GM18909 (cell line): Measurements from ENCODE around the gene NDST3.
A peak's percentile ranks its signal among the peaks of the same experiment; 100 is the strongest.
"Not testable (repeated sequence)": the region's sequence is repeated elsewhere in the genome, so short reads cannot be mapped to it uniquely, and the experiment has no call there.

Source experiments
- ATAC-seq: cut with Tn5 transposase; IDR thresholded peaks from one replicate; pipeline ENCODE4 v1.9.1; 2021; ENCODE audit warnings: mild to moderate bottlenecking; ENCODE audit not compliant: unreplicated experiment, poor library complexity

The NDST3 gene

GRCh38 chr4:118265312-118266144 lies 231.2 kb downstream of the NDST3 start:
- peak; percentile 76 for ATAC-seq

DNA sequence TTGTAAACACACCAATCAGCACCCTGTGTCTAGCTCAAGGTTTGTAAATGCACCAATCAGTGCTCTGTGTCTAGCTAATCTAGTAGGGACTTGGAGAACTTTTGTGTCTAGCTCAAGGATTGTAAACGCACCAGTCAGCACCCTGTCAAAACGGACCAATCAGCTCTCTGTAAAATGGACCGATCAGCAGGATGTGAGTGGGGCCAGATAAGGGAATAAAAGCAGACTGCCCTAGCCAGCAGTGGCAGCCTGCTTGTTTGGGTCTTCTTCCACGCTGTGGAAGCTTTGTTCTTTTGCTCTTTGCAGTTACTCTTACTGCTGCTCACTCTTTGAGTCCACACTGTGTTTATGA lies 231.8 kb downstream of the NDST3 start:
- not testable (repeated sequence) for ATAC-seq

DNA sequence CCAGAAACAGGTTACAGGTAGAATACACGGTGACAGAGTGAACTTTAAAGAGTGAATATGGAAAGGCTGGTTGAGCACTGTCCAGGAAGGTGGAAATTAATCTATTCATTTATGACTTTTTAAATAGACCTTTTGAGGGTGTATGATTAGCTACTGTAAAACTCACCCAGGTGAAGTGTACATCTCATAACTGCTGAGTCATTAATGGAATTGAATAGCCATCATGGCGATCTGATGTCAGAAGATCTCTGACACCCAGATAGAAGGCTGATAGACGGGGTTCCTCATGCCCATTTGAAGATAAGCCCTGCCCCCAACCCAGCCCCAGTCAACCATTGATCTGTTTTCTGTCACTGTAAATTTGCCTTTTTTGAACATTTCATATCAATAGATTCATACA lies 234.5 kb downstream of the NDST3 start:
- no peak for ATAC-seq

GRCh38 chr4:118270492-118270891 lies 236.2 kb downstream of the NDST3 start:
- peak; percentile 53 for ATAC-seq

- ATAC-seq: no peak
Observed at GRCh38 chr4:118271788-118272187, 237.5 kb downstream of the NDST3 start.

GRCh38 chr4:118273642-118274041 lies 239.4 kb downstream of the NDST3 start:
- no peak for ATAC-seq

- no peak for ATAC-seq
Observed at GRCh38 chr4:118276580-118276979, 242.3 kb downstream of the NDST3 start.

DNA sequence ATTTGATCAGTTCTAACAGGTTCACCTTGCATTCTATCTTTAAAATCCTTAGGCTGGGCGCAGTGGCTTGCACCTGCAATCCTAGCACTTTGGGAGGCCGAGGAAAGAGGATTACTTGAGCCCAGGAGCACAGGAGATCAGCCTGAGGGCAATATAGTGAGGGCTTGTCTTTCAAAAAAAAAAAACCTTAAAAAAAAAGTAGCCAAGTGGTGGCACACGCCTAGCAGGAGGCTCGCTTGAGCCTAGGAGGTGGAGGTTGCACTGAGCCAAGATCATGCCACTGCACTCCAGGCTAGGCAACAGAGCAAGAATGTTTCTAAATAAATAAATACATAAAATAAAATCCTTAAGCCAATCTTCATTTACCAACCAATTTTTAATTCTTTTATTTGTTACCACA lies 243.0 kb downstream of the NDST3 start:
- ATAC-seq: no peak

GRCh38 chr4:118278473-118279274 lies 244.4 kb downstream of the NDST3 start:
- ATAC-seq: peak; percentile 87

DNA sequence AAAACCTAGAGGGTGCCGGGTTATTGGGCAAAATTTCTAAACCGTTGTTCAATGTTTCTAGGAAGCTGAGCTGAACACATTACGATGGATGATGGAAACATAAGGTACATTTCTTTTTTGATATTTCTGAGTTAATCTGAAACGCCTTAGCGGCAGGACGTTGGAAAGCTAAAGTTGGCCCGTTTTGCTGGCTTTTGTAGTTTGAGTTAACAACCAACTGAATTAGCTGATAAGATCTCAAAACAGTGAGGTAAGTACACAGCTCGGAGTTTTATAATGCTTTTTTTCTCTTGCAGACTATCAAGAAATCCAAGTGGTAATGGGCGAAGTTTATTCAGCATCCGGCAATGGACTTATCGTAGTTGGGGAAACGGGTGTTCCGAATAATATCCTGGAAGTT lies 245.0 kb downstream of the NDST3 start:
- ATAC-seq: no peak

GRCh38 chr4:118279920-118280432 lies 245.7 kb downstream of the NDST3 start:
- ATAC-seq: no peak

DNA sequence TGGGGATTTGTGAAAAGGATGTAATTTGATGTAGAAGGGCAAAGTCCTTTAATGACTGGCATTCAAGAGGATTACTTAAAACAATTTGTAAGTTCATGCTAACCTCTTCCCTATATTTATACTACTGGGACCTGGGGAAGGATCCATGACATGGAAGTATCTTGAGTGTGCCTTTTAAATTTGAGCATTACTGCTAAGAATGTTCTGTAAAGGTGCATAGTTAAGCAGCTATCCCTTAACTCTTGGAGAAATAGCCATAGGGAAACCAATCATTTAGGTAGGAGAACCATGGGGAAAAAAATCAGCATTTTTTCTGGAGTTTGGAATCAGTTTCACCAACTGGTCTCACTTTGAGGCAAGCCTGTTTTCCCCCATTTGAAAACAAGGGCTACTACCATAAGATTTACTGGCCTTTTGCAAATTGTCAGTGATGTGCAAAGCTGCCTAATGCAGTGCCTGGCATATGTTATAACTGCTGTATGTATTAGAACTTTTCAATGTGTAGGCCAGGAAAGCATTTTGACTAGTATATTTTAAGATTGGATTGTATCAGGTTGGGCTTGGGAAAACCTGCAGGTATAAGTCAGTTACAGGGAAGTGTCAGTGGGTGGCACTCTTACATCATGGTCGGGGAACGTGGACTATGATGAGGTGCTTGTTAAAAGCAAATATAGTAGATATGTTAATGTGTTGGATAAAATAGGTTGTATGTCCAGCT lies 246.4 kb downstream of the NDST3 start:
- ATAC-seq: peak; percentile 28

DNA sequence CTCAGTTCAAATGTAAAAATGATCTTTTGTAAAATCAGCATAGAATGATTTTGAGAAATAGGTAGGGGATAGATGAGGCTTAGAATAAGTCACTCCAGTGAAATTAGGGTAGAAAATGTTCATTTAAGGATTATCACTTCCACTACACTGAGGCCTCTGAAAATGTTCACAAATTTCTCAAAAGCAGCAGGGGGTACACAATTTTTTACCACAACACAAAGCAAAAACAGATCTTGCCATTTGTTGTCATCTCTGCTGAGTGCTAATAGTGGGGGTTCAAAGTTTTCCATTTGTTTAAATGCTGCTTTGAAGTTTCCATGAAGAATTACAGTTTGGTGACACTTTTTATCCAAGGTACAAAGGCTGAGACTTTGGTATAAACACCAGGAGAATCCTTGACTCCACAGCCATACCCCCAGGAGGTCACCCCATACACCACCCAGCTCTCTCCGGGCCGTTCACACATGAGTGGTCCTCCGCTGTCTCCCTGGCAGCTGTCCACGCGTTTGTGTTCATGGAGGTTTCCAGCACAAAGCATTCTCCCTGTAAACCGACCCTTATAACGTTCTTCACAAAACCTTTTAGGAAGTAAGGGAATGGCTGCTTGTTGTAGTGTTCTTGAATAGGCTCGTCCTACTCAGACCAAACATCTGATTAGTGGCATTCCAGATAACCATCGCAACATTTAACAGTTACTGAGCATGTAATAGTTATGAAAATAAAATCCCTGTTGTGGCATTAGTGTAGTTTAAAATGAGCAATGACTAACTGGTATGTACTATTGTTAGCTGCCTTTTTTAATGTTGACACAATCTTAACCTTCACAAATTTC lies 247.5 kb downstream of the NDST3 start:
- ATAC-seq: no peak

DNA sequence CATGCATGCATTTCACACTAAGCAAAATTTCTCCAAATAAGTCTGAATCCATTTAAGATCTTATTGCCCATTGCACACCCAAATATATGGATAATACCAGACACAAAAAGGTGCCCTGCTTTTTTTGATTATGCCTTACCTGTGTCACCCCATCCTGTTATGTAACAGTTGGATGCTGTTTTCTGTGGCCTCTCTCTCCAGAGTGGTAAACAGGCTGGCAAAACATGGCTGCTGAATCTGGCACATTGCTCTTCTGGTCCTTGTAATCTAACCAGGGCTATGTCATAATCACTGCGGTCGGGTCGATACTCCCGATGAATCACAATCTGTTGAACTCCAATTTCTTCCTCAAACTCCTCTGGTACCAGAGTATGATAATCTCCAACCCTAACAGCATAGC lies 248.4 kb downstream of the NDST3 start:
- no peak for ATAC-seq

DNA sequence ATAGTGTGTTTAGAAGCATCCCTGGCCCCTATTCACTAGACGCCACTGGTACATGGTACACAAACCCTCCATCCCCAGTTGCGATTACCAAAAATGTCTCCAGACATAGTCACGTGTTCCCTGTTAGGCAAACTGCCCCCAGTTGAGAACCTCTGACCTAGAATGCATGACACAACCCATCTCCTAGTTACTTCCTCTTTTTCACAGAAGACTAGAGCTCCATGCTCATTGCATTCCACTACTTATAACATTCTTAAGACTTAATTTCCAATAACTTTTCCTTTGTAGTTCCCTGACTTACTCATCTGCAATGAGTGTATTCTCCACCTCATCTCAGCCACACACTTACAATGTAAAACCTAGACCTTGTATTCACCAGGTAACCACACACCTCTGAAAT lies 249.9 kb downstream of the NDST3 start:
- ATAC-seq: peak; percentile 53

DNA sequence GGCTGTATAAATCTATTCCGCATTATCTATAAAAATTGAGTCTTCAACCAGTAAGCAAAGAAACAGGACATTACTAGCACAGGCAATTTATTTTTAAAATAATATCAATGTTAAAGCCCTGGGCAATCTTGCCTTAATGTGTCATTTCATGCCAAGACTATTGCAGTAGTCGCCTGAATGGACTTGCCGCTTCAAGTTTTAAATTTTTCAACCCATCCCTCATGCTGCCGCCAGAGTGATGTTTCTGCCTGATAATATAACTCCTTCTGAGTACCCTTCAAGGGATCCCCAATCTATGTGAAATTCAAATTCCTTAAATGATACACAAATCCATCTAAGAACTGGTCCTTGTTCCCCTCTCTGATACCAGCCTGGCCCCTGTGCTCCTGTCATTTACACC lies 251.6 kb downstream of the NDST3 start:
- no peak for ATAC-seq

DNA sequence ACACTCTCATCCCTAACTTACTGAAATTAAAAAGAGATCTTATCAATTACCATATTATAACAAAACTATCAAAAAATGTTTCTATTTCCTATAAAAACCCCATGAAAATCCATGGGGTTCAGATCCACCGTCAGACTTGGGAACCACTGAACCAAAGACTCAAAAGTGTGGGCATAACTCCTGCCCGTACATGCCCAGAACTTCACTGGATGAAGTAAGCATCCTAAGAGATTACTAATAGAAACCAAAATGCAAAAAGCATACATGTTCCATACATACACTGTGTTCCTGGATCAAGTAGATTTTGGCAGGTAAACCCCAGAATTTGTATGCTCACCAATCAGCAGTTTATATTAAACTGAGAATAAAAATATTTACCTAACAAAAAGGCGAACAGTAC lies 252.4 kb downstream of the NDST3 start:
- no peak for ATAC-seq

GRCh38 chr4:118287711-118288451 lies 253.6 kb downstream of the NDST3 start:
- no peak for ATAC-seq

GRCh38 chr4:118289794-118290193 lies 255.5 kb downstream of the NDST3 start:
- ATAC-seq: no peak
